ENCODE results near the gene PHRF1. TPM values are rescaled to one million over a fixed set of nuclear protein-coding genes. Genes with fewer than 3 reads are reported as not detected.

Gene PHRF1
- total RNA-seq, 3 donors from 2014 or later (not counting 1 experiment from before 2014, with no cell fraction given), result 46.1 to 52.0 (median 46.9) TPM

- peak overlapping the region; percentile 88 for H3K4me3 ChIP-seq (ENCODE audit: low read length)
- H3K27me3 Mint-ChIP-seq (ENCODE audit: low read depth in 2 of 2), result no peaks in the 10 kb centered on the region
- H3K36me3 Mint-ChIP-seq, result no peaks in the 10 kb centered on the region
- H3K4me3 Mint-ChIP-seq, result peak overlapping the region; percentile 92
- TF ChIP-seq, protein P1, sequence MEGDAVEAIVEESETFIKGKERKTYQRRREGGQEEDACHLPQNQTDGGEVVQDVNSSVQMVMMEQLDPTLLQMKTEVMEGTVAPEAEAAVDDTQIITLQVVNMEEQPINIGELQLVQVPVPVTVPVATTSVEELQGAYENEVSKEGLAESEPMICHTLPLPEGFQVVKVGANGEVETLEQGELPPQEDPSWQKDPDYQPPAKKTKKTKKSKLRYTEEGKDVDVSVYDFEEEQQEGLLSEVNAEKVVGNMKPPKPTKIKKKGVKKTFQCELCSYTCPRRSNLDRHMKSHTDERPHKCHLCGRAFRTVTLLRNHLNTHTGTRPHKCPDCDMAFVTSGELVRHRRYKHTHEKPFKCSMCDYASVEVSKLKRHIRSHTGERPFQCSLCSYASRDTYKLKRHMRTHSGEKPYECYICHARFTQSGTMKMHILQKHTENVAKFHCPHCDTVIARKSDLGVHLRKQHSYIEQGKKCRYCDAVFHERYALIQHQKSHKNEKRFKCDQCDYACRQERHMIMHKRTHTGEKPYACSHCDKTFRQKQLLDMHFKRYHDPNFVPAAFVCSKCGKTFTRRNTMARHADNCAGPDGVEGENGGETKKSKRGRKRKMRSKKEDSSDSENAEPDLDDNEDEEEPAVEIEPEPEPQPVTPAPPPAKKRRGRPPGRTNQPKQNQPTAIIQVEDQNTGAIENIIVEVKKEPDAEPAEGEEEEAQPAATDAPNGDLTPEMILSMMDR (IDR thresholded peaks at IDR 0.05), result no peak
- H3K9me3 Mint-ChIP-seq, result no peaks in the 10 kb centered on the region
- H3K36me3 ChIP-seq (ENCODE audit: control insufficient read depth, insufficient read depth, low read length), result peaks cover 43% of the 10 kb centered on the region
- no peak for DNase-seq
- WGBS (ENCODE audit: insufficient coverage), result 72% methylated on average over 68 of the region's 68 CpGs
- H3K4me1 Mint-ChIP-seq, result peaks cover 6 to 22% of the 10 kb centered on the region in 2 donors
- H3K27me3 ChIP-seq (ENCODE audit: control insufficient read depth, insufficient read depth, low read length), result no peaks in the 10 kb centered on the region
- H3K9me3 ChIP-seq (ENCODE audit: control insufficient read depth, insufficient read depth, low read length), result no peaks in the 10 kb centered on the region
- intact Hi-C loops (cut with micrococcal nuclease), result loop anchor here (5.0 to 10.0 kb wide), 2 partner anchors 38 to 110 kb away; partner anchors contain the start of gene PHRF1
- H3K27ac ChIP-seq (ENCODE audit: low read length), result peak overlapping the region; percentile 93
- peak overlapping the region; percentile 89 for H3K27ac Mint-ChIP-seq
- peaks cover 39% of the 10 kb centered on the region for H3K4me1 ChIP-seq (ENCODE audit: control insufficient read depth, insufficient read depth, low read length)
- ATAC-seq, result no peak
These were observed 38.6 kb downstream of the PHRF1 start for GRCh38 chr11:614623-615503.

DNA sequence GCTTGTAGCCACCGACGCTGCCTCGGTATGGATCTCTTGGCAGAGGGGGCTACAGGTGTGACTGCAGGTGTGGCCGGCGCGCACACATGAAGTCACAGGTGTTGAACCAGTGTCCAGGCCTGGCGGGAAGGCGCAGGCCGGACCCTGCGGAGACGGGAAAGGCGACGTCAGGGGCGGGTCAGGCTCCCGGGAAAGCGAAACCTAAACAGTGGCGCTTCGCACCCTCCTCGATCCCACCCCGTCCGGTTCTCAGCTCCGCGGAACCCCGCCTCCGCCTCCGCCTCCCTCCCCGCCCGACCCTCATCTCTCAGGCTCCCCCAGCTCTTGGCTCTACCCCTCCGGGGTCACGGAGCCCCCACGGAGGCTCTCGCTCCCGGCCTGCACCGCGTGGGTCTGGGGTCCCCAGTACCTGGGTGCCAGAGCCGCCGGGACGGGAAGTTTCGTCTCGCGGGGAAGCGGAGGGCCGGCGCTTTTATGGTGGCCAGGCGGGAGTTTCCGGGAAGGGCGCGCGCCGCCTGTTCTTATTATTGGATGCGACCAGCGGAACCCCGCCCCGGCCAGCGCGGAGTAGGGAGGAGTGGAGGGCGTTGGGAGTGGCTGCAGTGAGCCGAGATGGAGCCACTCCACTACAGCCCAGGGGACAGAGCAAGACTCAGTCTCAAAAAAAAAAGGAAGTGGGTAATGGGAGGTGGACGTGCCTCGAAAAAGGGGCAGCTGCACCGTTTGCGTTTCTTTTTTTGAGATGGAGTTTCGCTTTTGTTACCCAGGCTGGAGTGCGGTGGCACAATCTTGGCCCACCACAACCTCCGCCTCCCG lies 39.4 kb downstream of the PHRF1 start, which contains the start of gene IRF7:
TSS of gene IRF7 (minus strand) at position 447 of the 816 bp plus-strand sequence. CDS start 586 bp downstream, outside the sequence.
- no peaks in the 10 kb centered on the region for H3K9me3 Mint-ChIP-seq
- H3K36me3 Mint-ChIP-seq, result no peaks in the 10 kb centered on the region
- peak; percentile 80 to 92 (median 82) for ATAC-seq
- peaks cover 34% of the 10 kb centered on the region for H3K36me3 ChIP-seq (ENCODE audit: control insufficient read depth, insufficient read depth, low read length)
- no peaks in the 10 kb centered on the region for H3K27me3 ChIP-seq (ENCODE audit: control insufficient read depth, insufficient read depth, low read length)
- DNase-seq, result peak; percentile 84 to 91
- peak within 1 kb of the TSS; percentile 93 for H3K27ac ChIP-seq (ENCODE audit: low read length)
- intact Hi-C loops (cut with micrococcal nuclease), result loop anchor here (5.0 to 10.0 kb wide), 2 partner anchors 38 to 109 kb away; partner anchors contain the start of gene PHRF1
- H3K4me1 ChIP-seq (ENCODE audit: control insufficient read depth, insufficient read depth, low read length), result peaks cover 39% of the 10 kb centered on the region
- peak within 1 kb of the TSS; percentile 89 for H3K27ac Mint-ChIP-seq
- no peaks in the 10 kb centered on the region for H3K27me3 Mint-ChIP-seq (ENCODE audit: low read depth in 2 of 2)
- H3K4me1 Mint-ChIP-seq, result peaks cover 6 to 22% of the 10 kb centered on the region in 2 donors
- H3K4me3 Mint-ChIP-seq, result peak within 1 kb of the TSS; percentile 92
- H3K9me3 ChIP-seq (ENCODE audit: control insufficient read depth, insufficient read depth, low read length), result no peaks in the 10 kb centered on the region
- H3K4me3 ChIP-seq (ENCODE audit: low read length), result peak within 1 kb of the TSS; percentile 88
- TF ChIP-seq, protein P1 (IDR thresholded peaks at IDR 0.05), result no peak
- WGBS (ENCODE audit: insufficient coverage), result under 1% methylated on average over 66 of the region's 66 CpGs

GRCh38 chr11:616320-617198 lies 40.3 kb downstream of the PHRF1 start:
- Histone ChIP-seq H3K27me3 (ENCODE audit: control insufficient read depth, insufficient read depth, low read length) (no peaks in the 10 kb centered on the region), H3K4me1 (ENCODE audit: control insufficient read depth, insufficient read depth, low read length) (peaks cover 39% of the 10 kb centered on the region), H3K9me3 (ENCODE audit: control insufficient read depth, insufficient read depth, low read length) (no peaks in the 10 kb centered on the region), H3K4me3 (ENCODE audit: low read length) (peak overlapping the region; percentile 88), H3K27ac (ENCODE audit: low read length) (peak overlapping the region; percentile 93), H3K36me3 (ENCODE audit: control insufficient read depth, insufficient read depth, low read length) (peaks cover 26% of the 10 kb centered on the region)
- Mint-ChIP-seq H3K27me3 (ENCODE audit: low read depth in 2 of 2) (no peaks in the 10 kb centered on the region), H3K4me1 (peaks cover 6 to 22% of the 10 kb centered on the region in 2 donors), H3K4me3 (peak overlapping the region; percentile 92), H3K9me3 (no peaks in the 10 kb centered on the region), H3K36me3 (no peaks in the 10 kb centered on the region), H3K27ac (peak overlapping the region; percentile 89)
- TF ChIP-seq, protein P1 (IDR thresholded peaks at IDR 0.05), result no peak
- intact Hi-C loops (cut with micrococcal nuclease), result loop anchor here (5.0 to 10.0 kb wide), 2 partner anchors 39 to 108 kb away; partner anchors contain the start of gene PHRF1
- ATAC-seq, result no peak
- WGBS (ENCODE audit: insufficient coverage), result 54% methylated on average over 35 of the region's 39 CpGs
- no peak for DNase-seq

All from natural killer cell (primary cell).